SK-N-SH (cell line): ENCODE measurements around the gene GPATCH2L. TPM values are rescaled to one million over a fixed set of nuclear protein-coding genes. Genes with fewer than 3 reads are reported as not detected.

Experiments
- CTCF ChIA-PET: fragments of 300-600, 350-600 bp; formaldehyde crosslinking; extraction: SDS; loops from one replicate; lab custom pipeline; 2021; lab: Yijun Ruan, JAX
- POLR2A ChIA-PET: fragments of 350-600 bp; sonication (Branson Sonifier 250); formaldehyde crosslinking; extraction: SDS; loops from one replicate; lab custom pipeline; 2020; ENCODE audit warnings: antibody characterized with exemption, inconsistent platforms; lab: Yijun Ruan, JAX
- DNase-seq: peaks from one replicate; pipeline ENCODE4 v3.0.0; 2012
- H2AFZ ChIP-seq: fragments of 200-600 bp; sonication (generic); 2 replicates; pipeline ENCODE4 v1.8.1; 2016; ENCODE audit warnings: antibody characterized with exemption, mild to moderate bottlenecking, low read depth
- H3F3A ChIP-seq: fragments of 200-600 bp; sonication (generic); replicated peaks from 2 replicates; pipeline ENCODE3; 2016; ENCODE audit warnings: antibody characterized with exemption, mild to moderate bottlenecking; ENCODE audit not compliant: insufficient read depth
- H3K27ac ChIP-seq, 2 experiments: fragments of 200-500 bp in 1 of 2; fragments of 200-600 bp in 1 of 2; sonication (Bioruptor generic) in 1 of 2; sonication (generic), shearing (Covaris generic) in 1 of 2; 2 replicates each; pipeline versions ENCODE4 v1.5.1 to v1.6.1; 2014 to 2016; ENCODE audit warnings: low read depth in 2 of 2, inconsistent platforms in 1 of 2, low read length in 1 of 2, mild to moderate bottlenecking in 1 of 2, mixed read lengths in 1 of 2
- H3K27me3 ChIP-seq: fragments of 200-600 bp; sonication (generic), shearing (Covaris generic); 2 replicates; pipeline ENCODE4 v1.6.1; 2016; ENCODE audit warnings: mixed run types; ENCODE audit not compliant: insufficient read depth
- H3K36me3 ChIP-seq, 2 experiments: fragments of 200-500 bp in 1 of 2; fragments of 200-600 bp in 1 of 2; sonication (Bioruptor generic) in 1 of 2; sonication (generic) in 1 of 2; replicated peaks in 1 of 2; 2 replicates each; pipeline versions ENCODE3 to v1.5.1; 2014 to 2016; ENCODE audit warnings: low read length in 1 of 2, mild to moderate bottlenecking in 1 of 2; ENCODE audit not compliant: insufficient read depth in 2 of 2, control insufficient read depth in 1 of 2
- H3K4me1 ChIP-seq, 2 experiments: fragments of 200-500 bp in 1 of 2; fragments of 200-600 bp in 1 of 2; sonication (Bioruptor generic) in 1 of 2; sonication (generic), shearing (Covaris generic) in 1 of 2; 2 replicates each; pipeline versions ENCODE4 v1.5.1 to v1.6.1; 2014 to 2016; ENCODE audit warnings: low read depth in 1 of 2, low read length in 1 of 2, mixed run types in 1 of 2; ENCODE audit not compliant: insufficient read depth in 2 of 2, control insufficient read depth in 1 of 2
- H3K4me2 ChIP-seq: fragments of 200-600 bp; sonication (generic), shearing (Covaris generic); 2 replicates; pipeline ENCODE4 v1.6.1; 2017; ENCODE audit warnings: mixed run types
- H3K4me3 ChIP-seq, 2 experiments: fragments of 200-500 bp in 1 of 2; fragments of 200-600 bp in 1 of 2; sonication (Bioruptor generic) in 1 of 2; sonication (generic), shearing (Covaris generic) in 1 of 2; 2 replicates each; pipeline versions ENCODE4 v1.5.1 to v1.8.1; 2014 to 2016; ENCODE audit warnings: low read depth in 2 of 2, inconsistent platforms in 1 of 2, low read length in 1 of 2, mild to moderate bottlenecking in 1 of 2, mixed read lengths in 1 of 2, moderate library complexity in 1 of 2
- H3K79me2 ChIP-seq: fragments of 200-600 bp; sonication (generic); 2 replicates; pipeline ENCODE4 v1.8.1; 2017; ENCODE audit warnings: mild to moderate bottlenecking; ENCODE audit not compliant: insufficient read depth
- H3K9ac ChIP-seq: fragments of 200-600 bp; sonication (generic); 2 replicates; pipeline ENCODE4 v1.6.1; 2017; ENCODE audit warnings: mixed run types
- H3K9me2 ChIP-seq: fragments of 200-600 bp; sonication (generic); 2 replicates; pipeline ENCODE4 v1.6.1; 2017; ENCODE audit warnings: mixed run types
- H3K9me3 ChIP-seq: fragments of 200-600 bp; sonication (generic); 2 replicates; pipeline ENCODE4 v1.6.1; 2017; ENCODE audit warnings: mixed run types, mild to moderate bottlenecking, moderate library complexity
- H4K20me1 ChIP-seq: fragments of 200-600 bp; sonication (generic); 2 replicates; pipeline ENCODE4 v1.6.1; 2017; ENCODE audit warnings: mild to moderate bottlenecking, mixed run types; ENCODE audit not compliant: insufficient read depth
- EP300 ChIP-seq, 2 experiments: IDR thresholded peaks; 2 replicates each; pipeline versions ENCODE4 v1.4.0 to v1.6.1; 2012; ENCODE audit warnings: borderline replicate concordance in 1 of 2, low read depth in 1 of 2, low read length in 1 of 2
- EZH2phosphoT487 ChIP-seq: fragments of 200-600 bp; sonication (generic); IDR thresholded peaks from 2 replicates; pipeline ENCODE4 v1.6.1; 2017; ENCODE audit warnings: low read depth, mixed run types, mild to moderate bottlenecking, antibody characterized with exemption, moderate library complexity, borderline replicate concordance
- FOSL2 ChIP-seq: IDR thresholded peaks from 2 replicates; pipeline ENCODE4 v1.4.0; 2012; ENCODE audit warnings: low read depth, mild to moderate bottlenecking, moderate library complexity, borderline replicate concordance
- FOXJ3 ChIP-seq: sonication (generic); formaldehyde crosslinking; IDR thresholded peaks from 2 replicates; pipeline ENCODE4 v1.5.1; 2020; ENCODE audit warnings: mild to moderate bottlenecking, missing genetic modification reagents
- FOXM1 ChIP-seq: IDR thresholded peaks from 2 replicates; pipeline ENCODE4 v1.4.0; 2012; ENCODE audit warnings: low read depth, mild to moderate bottlenecking
- GABPA ChIP-seq: IDR thresholded peaks from 2 replicates; pipeline ENCODE4 v1.4.0; 2012; ENCODE audit warnings: low read depth, mild to moderate bottlenecking
- JUND ChIP-seq: IDR thresholded peaks from 2 replicates; pipeline ENCODE4 v1.4.0; 2012
- NFIC ChIP-seq: IDR thresholded peaks from 2 replicates; pipeline ENCODE4 v1.4.0; 2012; ENCODE audit warnings: borderline replicate concordance
- NRF1 ChIP-seq: IDR thresholded peaks from 2 replicates; pipeline ENCODE4 v1.6.1; 2012; ENCODE audit warnings: low read depth, mild to moderate bottlenecking, low read length
- RAD21 ChIP-seq: IDR thresholded peaks from 2 replicates; pipeline ENCODE4 v1.6.1; 2012; ENCODE audit warnings: mild to moderate bottlenecking, low read length
- RCOR1 ChIP-seq: fragments of 150-350 bp; IDR thresholded peaks from 2 replicates; pipeline ENCODE4 v1.6.1; 2017; ENCODE audit warnings: antibody characterized with exemption, low read length
- RFX5 ChIP-seq: IDR thresholded peaks from 2 replicates; pipeline ENCODE4 v1.6.1; 2012; ENCODE audit warnings: mild to moderate bottlenecking, improper control_type of control experiment, low read length
- RXRA ChIP-seq: IDR thresholded peaks from 2 replicates; pipeline ENCODE4 v1.4.0; 2012; ENCODE audit warnings: low read depth, mild to moderate bottlenecking, borderline replicate concordance
- SIN3A ChIP-seq: IDR thresholded peaks from 2 replicates; pipeline ENCODE4 v1.6.1; 2012; ENCODE audit warnings: low read depth, mild to moderate bottlenecking, low read length, moderate library complexity, borderline replicate concordance
- SMC3 ChIP-seq: IDR thresholded peaks from 2 replicates; pipeline ENCODE4 v1.6.1; 2012; ENCODE audit warnings: low read depth, low read length, improper control_type of control experiment
- TAF1 ChIP-seq: IDR thresholded peaks from 2 replicates; pipeline ENCODE4 v1.6.1; 2012; ENCODE audit warnings: low read depth, mild to moderate bottlenecking, low read length, moderate library complexity, borderline replicate concordance
- USF1 ChIP-seq: IDR thresholded peaks from 2 replicates; pipeline ENCODE4 v1.4.0; 2012; ENCODE audit warnings: low read depth, borderline replicate concordance
- ZBTB33 ChIP-seq: IDR thresholded peaks from 2 replicates; pipeline ENCODE4 v1.4.0; 2012; ENCODE audit warnings: low read depth, borderline replicate concordance
- WGBS: methylation state at CpG from one replicate; pipeline ENCODE4 v1.1.6; 2017; ENCODE audit warnings: low lambda C conversion rate; 5-methylcytosine and 5-hydroxymethylcytosine counted together
- polyA plus RNA-seq, 3 experiments: library from polyadenylated mRNA; depleted of rRNA; stranded (reverse); fragments of >200 nt; gene quantifications; 2 replicates each; pipeline ENCODE4 v1.2.3, GENCODE V29; 2012
- TF ChIP-seq, protein P1 (sequence below): IDR thresholded peaks from 2 replicates; pipeline ENCODE4 v1.6.1; 2012; ENCODE audit warnings: mild to moderate bottlenecking, low read depth, low read length, moderate library complexity
- TF ChIP-seq, protein P2 (sequence below): IDR thresholded peaks from 2 replicates; pipeline ENCODE4; 2012
- TF ChIP-seq, protein P3 (sequence below): fragments of 200-600 bp; sonication (generic); IDR thresholded peaks from 2 replicates; pipeline ENCODE4 v1.6.1; 2017; ENCODE audit warnings: antibody characterized with exemption, mild to moderate bottlenecking, moderate library complexity

Gene GPATCH2L
- 17.7 and 28.5 TPM in 2 replicates for polyA plus RNA-seq (2012; rRNA removed)
- 11.7 and 15.1 TPM in 2 replicates for polyA plus RNA-seq (2012; cell fraction: cytosol; rRNA removed)
- polyA plus RNA-seq (2012; cell fraction: nucleus; rRNA removed) = 60.5 and 61.7 TPM in 2 replicates

DNA sequence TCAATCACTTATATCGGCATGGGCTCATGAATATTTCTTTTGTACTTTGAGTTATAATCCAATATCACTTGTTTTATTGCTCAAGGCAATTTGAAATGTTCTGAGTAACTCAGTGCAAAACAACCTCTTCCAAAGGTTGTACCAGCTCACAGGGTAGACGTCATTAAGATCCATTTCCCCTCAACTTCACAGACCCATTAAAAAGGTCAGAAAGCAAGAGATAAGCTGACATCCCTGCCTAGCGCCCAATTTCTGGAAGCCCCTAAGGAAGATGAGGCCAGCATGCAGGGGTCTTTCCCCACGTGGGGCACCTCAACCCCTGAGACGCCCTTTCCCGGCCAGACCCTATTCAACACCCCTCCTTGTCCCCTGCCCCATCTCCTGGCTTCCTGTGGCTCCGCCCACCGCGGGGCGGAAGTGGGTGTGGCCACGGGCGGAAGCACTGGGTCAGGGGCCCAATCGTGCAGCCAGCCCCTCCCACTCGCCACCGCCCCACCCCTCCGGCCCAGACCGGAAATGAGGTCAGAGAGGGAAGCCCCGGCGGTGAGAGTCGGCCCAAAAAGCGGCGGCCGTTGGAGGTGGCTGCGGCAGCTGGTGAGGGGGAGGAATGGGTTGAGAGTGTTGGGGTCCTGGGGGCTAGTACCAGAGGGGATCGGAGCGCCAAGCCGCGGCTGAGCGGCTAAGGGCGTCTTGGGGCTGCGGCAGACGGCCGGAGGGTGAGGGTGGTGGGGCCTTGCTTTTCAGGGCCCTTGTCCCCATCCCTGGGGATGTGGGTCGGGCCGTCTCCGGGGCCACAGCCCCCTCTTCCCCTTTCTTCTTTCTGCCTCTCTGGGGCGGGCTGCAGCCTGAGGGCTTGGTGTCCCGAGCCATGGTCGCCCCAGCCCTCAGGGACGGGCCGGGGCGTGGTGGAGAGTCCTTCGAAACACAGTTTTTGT is at the start of gene GPATCH2L:
TSS of gene GPATCH2L (plus strand) at position 525 of the 935 bp plus-strand sequence. CDS start 2,442 bp downstream, outside the sequence.
- H3K79me2 ChIP-seq = peaks cover 45% of the 10 kb centered on the region
- ChIA-PET POLR2A (interaction anchor here (0.7 to 1.4 kb wide), 3 partner anchors 10 to 16 kb away, joined by 3 to 5 read pairs (median 3); no protein-coding TSS in a partner anchor), CTCF (interaction anchor here (0.7 to 1.7 kb wide), 4 partner anchors 10 to 440 kb away, joined by 3 to 8 read pairs (median 3); no protein-coding TSS in a partner anchor)
- peak; percentile 99 for DNase-seq
- H3K9me2 ChIP-seq = no peaks in the 10 kb centered on the region
- no peaks in the 10 kb centered on the region for H3K9me3 ChIP-seq
- H2AFZ ChIP-seq = peak within 1 kb of the TSS; percentile 98
- H3K36me3 ChIP-seq = peaks cover 20 to 25% of the 10 kb centered on the region in 2 experiments
- H3K4me1 ChIP-seq = peaks cover 17 to 26% of the 10 kb centered on the region in 2 experiments
- 3% methylated on average over 31 of the region's 43 CpGs for WGBS
- peak within 1 kb of the TSS; percentile 77 for H3K4me2 ChIP-seq
- H4K20me1 ChIP-seq = peaks cover 43% of the 10 kb centered on the region
- peak within 1 kb of the TSS; percentile 73 to 74 for H3K4me3 ChIP-seq
- no peaks in the 10 kb centered on the region for H3F3A ChIP-seq
- H3K27me3 ChIP-seq = 0 out of 2 replicates have a peak, but pooled peaks cover 8% of the 10 kb centered on the region
- peak within 1 kb of the TSS; percentile 90 for H3K9ac ChIP-seq
- peak within 1 kb of the TSS; percentile 50 to 86 for H3K27ac ChIP-seq
- TF ChIP-seq NRF1 (no peak), RXRA (no peak), SIN3A (no peak; the same call in 1 of the 2 replicates), RAD21 (no peak), EZH2phosphoT487 (no peak), FOSL2 (no peak), GABPA (peak; percentile 85), NFIC (no peak), ZBTB33 (no peak), FOXJ3 (CRISPR knock-in tag) (no peak), RCOR1 (no peak), FOXM1 (no peak), EP300 (IDR thresholded peaks at IDR 0.05; ENCODE audit: borderline replicate concordance in 1 of 2, low read depth in 1 of 2, low read length in 1 of 2) (no peak), USF1 (no peak), TAF1 (peak; percentile 79; the same call in 1 of the 2 replicates), JUND (no peak), SMC3 (no peak), RFX5 (no peak)
- TF ChIP-seq, protein P1, sequence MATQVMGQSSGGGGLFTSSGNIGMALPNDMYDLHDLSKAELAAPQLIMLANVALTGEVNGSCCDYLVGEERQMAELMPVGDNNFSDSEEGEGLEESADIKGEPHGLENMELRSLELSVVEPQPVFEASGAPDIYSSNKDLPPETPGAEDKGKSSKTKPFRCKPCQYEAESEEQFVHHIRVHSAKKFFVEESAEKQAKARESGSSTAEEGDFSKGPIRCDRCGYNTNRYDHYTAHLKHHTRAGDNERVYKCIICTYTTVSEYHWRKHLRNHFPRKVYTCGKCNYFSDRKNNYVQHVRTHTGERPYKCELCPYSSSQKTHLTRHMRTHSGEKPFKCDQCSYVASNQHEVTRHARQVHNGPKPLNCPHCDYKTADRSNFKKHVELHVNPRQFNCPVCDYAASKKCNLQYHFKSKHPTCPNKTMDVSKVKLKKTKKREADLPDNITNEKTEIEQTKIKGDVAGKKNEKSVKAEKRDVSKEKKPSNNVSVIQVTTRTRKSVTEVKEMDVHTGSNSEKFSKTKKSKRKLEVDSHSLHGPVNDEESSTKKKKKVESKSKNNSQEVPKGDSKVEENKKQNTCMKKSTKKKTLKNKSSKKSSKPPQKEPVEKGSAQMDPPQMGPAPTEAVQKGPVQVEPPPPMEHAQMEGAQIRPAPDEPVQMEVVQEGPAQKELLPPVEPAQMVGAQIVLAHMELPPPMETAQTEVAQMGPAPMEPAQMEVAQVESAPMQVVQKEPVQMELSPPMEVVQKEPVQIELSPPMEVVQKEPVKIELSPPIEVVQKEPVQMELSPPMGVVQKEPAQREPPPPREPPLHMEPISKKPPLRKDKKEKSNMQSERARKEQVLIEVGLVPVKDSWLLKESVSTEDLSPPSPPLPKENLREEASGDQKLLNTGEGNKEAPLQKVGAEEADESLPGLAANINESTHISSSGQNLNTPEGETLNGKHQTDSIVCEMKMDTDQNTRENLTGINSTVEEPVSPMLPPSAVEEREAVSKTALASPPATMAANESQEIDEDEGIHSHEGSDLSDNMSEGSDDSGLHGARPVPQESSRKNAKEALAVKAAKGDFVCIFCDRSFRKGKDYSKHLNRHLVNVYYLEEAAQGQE = no peak
- TF ChIP-seq, protein P2, sequence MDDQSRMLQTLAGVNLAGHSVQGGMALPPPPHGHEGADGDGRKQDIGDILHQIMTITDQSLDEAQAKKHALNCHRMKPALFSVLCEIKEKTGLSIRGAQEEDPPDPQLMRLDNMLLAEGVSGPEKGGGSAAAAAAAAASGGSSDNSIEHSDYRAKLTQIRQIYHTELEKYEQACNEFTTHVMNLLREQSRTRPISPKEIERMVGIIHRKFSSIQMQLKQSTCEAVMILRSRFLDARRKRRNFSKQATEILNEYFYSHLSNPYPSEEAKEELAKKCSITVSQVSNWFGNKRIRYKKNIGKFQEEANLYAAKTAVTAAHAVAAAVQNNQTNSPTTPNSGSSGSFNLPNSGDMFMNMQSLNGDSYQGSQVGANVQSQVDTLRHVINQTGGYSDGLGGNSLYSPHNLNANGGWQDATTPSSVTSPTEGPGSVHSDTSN = no peak
- TF ChIP-seq, protein P3, sequence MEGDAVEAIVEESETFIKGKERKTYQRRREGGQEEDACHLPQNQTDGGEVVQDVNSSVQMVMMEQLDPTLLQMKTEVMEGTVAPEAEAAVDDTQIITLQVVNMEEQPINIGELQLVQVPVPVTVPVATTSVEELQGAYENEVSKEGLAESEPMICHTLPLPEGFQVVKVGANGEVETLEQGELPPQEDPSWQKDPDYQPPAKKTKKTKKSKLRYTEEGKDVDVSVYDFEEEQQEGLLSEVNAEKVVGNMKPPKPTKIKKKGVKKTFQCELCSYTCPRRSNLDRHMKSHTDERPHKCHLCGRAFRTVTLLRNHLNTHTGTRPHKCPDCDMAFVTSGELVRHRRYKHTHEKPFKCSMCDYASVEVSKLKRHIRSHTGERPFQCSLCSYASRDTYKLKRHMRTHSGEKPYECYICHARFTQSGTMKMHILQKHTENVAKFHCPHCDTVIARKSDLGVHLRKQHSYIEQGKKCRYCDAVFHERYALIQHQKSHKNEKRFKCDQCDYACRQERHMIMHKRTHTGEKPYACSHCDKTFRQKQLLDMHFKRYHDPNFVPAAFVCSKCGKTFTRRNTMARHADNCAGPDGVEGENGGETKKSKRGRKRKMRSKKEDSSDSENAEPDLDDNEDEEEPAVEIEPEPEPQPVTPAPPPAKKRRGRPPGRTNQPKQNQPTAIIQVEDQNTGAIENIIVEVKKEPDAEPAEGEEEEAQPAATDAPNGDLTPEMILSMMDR = no peak
